ENCODE results near the gene MDN1.

DNA sequence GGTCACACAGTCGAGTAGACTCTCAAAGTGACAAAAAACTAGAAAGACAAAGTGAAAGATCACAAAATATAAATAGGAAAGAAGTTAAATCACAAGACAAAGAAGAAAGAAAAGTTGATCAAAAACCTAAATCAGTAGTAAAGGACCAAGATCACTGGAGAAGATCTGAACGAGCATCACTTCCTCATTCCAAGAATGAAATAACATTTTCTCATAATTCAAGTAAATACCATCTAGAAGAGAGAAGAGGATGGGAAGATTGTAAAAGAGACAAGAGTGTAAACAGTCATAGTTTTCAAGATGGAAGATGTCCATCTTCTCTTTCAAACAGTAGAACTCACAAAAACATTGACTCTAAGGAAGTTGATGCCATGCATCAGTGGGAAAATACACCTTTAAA, 43.1 kb upstream of the MDN1 start:
- TF ChIP-seq, protein P1, sequence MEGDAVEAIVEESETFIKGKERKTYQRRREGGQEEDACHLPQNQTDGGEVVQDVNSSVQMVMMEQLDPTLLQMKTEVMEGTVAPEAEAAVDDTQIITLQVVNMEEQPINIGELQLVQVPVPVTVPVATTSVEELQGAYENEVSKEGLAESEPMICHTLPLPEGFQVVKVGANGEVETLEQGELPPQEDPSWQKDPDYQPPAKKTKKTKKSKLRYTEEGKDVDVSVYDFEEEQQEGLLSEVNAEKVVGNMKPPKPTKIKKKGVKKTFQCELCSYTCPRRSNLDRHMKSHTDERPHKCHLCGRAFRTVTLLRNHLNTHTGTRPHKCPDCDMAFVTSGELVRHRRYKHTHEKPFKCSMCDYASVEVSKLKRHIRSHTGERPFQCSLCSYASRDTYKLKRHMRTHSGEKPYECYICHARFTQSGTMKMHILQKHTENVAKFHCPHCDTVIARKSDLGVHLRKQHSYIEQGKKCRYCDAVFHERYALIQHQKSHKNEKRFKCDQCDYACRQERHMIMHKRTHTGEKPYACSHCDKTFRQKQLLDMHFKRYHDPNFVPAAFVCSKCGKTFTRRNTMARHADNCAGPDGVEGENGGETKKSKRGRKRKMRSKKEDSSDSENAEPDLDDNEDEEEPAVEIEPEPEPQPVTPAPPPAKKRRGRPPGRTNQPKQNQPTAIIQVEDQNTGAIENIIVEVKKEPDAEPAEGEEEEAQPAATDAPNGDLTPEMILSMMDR (IDR thresholded peaks at IDR 0.05): no peak
- TF ChIP-seq POLR2A (IDR thresholded peaks at IDR 0.05): no peak
